Bronchial epithelial cell (primary cell): ENCODE results near the gene NECTIN2. TPM values are rescaled to one million over a fixed set of nuclear protein-coding genes. Genes with fewer than 3 reads are reported as not detected.

Source experiments
- DNase-seq: peaks from one replicate; pipeline ENCODE4 v3.0.0-alpha.2; 2010; ENCODE audit warnings: low read depth
- FAIRE-seq: peaks from 2 replicates; lab custom pipeline; 2011; peaks lifted over from hg19 to GRCh38; lab: Jason Lieb, UNC
- H3K27me3 ChIP-seq: 2 replicates; pipeline ENCODE4 v1.5.1; 2011; ENCODE audit warnings: low read length; ENCODE audit not compliant: control insufficient read depth, insufficient read depth
- H3K36me3 ChIP-seq: 2 replicates; pipeline ENCODE4 v1.5.1; 2011; ENCODE audit warnings: low read length; ENCODE audit not compliant: control insufficient read depth, insufficient read depth
- H3K4me3 ChIP-seq: 2 replicates; pipeline ENCODE4 v1.5.1; 2011; ENCODE audit warnings: mild to moderate bottlenecking, low read depth, low read length, control low read depth
- CTCF ChIP-seq: IDR thresholded peaks from 2 replicates; pipeline ENCODE4 v1.5.1; 2011; ENCODE audit warnings: mild to moderate bottlenecking, moderate library complexity, low read length, control low read depth, inconsistent platforms; ENCODE audit not compliant: insufficient read depth, severe bottlenecking
- total RNA-seq: library from RNA; depleted of rRNA; stranded (reverse); fragments of >200 nt; gene quantifications from 2 replicates; pipeline ENCODE4 v1.2.1, GENCODE V29; 2014

NECTIN2 gene
- total RNA-seq, 1 donor from 2014 or later, result 30.3 TPM

DNA sequence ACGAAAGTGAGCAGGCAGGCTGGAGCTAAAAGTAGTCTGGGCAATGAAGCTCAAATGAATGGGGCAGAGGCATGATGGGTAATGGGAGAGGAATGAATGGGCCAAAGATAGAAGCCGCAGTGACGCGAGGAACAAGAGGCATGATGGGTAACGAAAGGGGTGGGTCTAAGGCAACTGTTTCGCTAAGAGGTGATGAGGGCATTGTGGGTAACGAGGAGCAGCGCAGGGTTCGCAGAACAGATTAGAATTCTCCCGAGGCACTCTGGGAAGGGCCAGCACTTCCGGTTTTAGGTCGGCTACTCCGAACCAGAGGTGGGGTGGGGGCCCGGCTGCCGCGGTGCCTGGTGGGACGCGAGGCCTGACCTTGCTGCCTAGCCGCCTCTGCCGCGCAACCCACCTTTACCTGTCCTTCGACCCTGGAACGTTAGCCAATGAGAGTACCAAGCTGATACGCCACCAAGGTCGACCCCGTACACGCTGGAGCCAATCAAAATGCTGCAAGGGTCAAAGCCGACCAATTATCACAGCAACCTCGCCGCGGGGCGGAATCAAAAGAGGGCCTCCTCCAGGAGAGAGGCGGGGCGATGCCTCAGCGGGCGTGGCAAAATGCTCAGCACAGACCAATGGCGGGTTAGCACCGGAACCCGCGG, 44.4 kb downstream of the NECTIN2 start:
- Histone ChIP-seq H3K4me3 (peak overlapping the region; percentile 47), H3K36me3 (peaks cover 24% of the 10 kb centered on the region), H3K27me3 (no peaks in the 10 kb centered on the region)
- TF ChIP-seq CTCF, result no peak
- DNase-seq, result peak; percentile 99
- peak; percentile 97 for FAIRE-seq

GRCh38 chr19:44891016-44891882, 45.2 kb downstream of the NECTIN2 start, which contains the start of gene TOMM40:
Gene TOMM40, plus strand, starts transcription at chr19:44891254. Its CDS starts 162 bp downstream, at chr19:44891416.
- FAIRE-seq (no peak), DNase-seq (peak; percentile 98)
- H3K4me3 ChIP-seq, result peak within 1 kb of the TSS; percentile 80
- TF ChIP-seq CTCF, result no peak
- H3K36me3 ChIP-seq, result peaks cover 29% of the 10 kb centered on the region
- H3K27me3 ChIP-seq, result no peaks in the 10 kb centered on the region

DNA sequence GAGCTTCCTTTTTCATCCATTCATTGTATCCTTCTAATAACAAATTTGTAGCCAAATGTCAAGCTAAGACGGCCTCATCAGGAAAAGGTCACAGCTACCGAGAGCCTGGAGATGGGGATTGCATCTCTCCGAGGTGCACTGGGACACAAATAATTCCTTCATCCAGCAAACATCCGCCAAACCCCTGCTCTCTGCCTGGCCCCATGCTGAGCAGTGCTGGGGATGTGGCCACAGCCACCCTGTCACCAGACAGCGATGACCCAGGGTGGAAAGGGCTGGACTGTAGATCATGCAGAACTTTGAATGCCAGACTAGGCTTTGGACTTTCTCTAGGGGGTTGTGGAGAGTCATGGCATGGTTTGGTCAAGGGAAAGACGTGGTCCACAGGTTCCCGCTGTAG, 46.8 kb downstream of the NECTIN2 start:
- no peaks in the 10 kb centered on the region for H3K27me3 ChIP-seq
- H3K36me3 ChIP-seq, result peaks cover 34% of the 10 kb centered on the region
- TF ChIP-seq CTCF, result no peak
- no peak overlapping the region for H3K4me3 ChIP-seq
- FAIRE-seq (no peak), DNase-seq (no peak)

DNA sequence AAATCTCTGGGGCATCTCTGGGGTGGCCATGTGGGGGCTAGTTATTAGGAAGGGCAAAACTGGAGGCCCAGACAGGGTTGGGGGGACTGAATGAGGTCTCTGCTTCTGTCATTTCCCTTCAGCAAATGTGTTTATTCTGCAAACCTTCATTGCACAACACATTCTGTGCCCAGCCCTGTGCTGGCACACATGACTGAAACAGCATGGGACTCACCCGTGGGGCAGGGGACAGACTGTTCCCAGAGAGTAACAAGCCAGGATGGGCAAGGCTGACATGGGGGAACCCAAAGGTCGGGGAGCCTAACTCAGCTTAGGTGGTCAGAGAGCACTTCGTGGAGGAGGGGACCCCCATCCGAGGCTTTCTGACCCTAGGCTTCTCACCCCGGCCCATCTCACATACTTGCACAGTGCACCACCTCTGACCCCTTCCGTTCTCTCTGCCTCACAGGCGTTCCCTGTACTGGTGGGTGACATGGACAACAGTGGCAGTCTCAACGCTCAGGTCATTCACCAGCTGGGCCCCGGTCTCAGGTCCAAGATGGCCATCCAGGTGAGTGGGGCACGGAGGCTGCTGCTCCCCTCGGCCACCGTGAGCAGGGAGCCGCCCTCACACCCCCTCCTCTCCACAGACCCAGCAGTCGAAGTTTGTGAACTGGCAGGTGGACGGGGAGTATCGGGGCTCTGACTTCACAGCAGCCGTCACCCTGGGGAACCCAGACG, 47.4 kb downstream of the NECTIN2 start:
- DNase-seq, result no peak
- no peak for TF ChIP-seq CTCF
- no peak overlapping the region for H3K4me3 ChIP-seq
- FAIRE-seq, result no peak
- no peaks in the 10 kb centered on the region for H3K27me3 ChIP-seq
- H3K36me3 ChIP-seq, result peaks cover 37% of the 10 kb centered on the region

DNA sequence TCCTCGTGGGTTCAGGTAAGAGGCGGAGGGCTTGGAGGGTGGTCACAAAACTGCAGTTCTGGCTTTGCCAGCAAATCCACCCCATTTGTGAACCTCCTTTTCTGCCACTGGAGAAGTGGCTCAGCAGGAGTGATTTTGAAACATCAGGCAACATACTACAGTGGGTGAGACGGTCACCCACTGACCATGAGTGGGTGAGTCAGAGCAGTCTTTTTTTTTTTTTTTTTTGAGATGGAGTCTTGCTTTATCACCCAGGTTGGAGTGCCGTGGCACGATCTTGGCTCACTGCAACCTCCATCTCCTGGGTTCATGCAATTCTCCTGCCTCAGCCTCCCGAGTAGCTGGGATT, 47.9 kb downstream of the NECTIN2 start:
- FAIRE-seq (no peak), DNase-seq (no peak)
- no peak for TF ChIP-seq CTCF
- no peaks in the 10 kb centered on the region for H3K27me3 ChIP-seq
- no peak overlapping the region for H3K4me3 ChIP-seq
- H3K36me3 ChIP-seq, result peaks cover 37% of the 10 kb centered on the region
